ENCODE data around the gene RAB42.

The RAB42 gene

DNA sequence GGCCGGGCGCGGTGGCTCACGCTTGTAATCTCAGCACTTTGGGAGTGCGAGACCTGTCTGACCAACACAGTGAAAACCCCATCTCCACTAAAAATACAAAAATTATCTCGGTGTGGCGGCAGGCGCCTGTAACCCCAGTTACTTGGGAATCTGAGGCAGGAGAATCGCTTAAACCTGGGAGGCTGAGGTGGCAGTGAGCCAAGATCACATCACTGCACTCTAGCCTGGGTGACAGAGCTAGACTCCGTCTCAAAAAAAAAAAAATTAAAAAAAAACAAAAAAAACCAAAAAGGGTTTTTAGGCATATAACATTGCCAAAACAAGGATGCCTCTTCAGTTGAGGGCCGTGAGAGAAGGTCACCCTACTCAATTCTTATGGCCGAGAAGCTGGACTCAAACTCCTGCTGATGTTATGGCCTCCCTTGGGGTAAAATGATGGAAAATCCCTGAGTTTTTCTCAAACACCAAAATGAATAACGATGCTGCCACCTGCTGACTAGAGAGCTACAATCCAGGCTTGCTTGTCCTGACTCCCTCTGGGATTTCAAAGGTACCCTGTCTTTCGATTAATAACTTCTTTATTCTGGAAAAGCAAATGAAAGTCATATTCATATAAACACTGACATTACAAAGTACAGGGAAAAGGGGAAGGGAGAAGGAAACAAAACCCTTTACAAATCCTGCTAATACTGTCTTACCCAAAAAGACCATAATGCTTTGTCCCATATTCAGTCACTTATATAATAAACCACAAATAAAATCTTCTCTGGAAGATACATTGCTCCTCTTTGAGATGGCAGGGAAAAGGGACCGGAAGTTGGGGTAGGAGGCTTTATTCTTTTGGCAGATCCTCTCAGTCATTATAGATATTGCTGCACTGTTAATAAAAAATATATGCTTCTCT lies 10.7 kb downstream of the RAB42 start:
- H3K9ac ChIP-seq (ENCODE audit: low read length) = no peak overlapping the region
- H3F3A ChIP-seq (ENCODE audit: insufficient read depth) = 0 out of 2 replicates have a peak, but pooled peaks cover 4% of the 10 kb centered on the region
- H3K4me2 ChIP-seq (ENCODE audit: low read depth, low read length, poor library complexity, severe bottlenecking) = no peak overlapping the region
- no peaks in the 10 kb centered on the region for H3K36me3 ChIP-seq (ENCODE audit: low read length)
- no peaks in the 10 kb centered on the region for H3K27me3 ChIP-seq (ENCODE audit: low read length)
- H3K27ac ChIP-seq (ENCODE audit: low read depth, low read length) = no peak overlapping the region
- no peaks in the 10 kb centered on the region for H4K20me1 ChIP-seq (ENCODE audit: low read depth, low read length)
- TF ChIP-seq, protein P1, sequence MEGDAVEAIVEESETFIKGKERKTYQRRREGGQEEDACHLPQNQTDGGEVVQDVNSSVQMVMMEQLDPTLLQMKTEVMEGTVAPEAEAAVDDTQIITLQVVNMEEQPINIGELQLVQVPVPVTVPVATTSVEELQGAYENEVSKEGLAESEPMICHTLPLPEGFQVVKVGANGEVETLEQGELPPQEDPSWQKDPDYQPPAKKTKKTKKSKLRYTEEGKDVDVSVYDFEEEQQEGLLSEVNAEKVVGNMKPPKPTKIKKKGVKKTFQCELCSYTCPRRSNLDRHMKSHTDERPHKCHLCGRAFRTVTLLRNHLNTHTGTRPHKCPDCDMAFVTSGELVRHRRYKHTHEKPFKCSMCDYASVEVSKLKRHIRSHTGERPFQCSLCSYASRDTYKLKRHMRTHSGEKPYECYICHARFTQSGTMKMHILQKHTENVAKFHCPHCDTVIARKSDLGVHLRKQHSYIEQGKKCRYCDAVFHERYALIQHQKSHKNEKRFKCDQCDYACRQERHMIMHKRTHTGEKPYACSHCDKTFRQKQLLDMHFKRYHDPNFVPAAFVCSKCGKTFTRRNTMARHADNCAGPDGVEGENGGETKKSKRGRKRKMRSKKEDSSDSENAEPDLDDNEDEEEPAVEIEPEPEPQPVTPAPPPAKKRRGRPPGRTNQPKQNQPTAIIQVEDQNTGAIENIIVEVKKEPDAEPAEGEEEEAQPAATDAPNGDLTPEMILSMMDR (IDR thresholded peaks at IDR 0.05; ENCODE audit: insufficient read depth, low read length, poor library complexity, severe bottlenecking) = peak; percentile 42
- TF ChIP-seq EZH2phosphoT487 (conservative IDR thresholded peaks at IDR 0.05; ENCODE audit: low read length) = no peak
- H3K9me3 ChIP-seq (ENCODE audit: insufficient read depth, low read length) = no peaks in the 10 kb centered on the region
- no peak overlapping the region for H2AFZ ChIP-seq (ENCODE audit: low read depth, low read length, severe bottlenecking)
- H3K79me2 ChIP-seq (ENCODE audit: insufficient read depth, low read length) = no peaks in the 10 kb centered on the region
- no peaks in the 10 kb centered on the region for H3K9me2 ChIP-seq (replicated peaks; ENCODE audit: insufficient read depth, low read length)
- H3K4me3 ChIP-seq (ENCODE audit: insufficient read depth, low read length, poor library complexity, severe bottlenecking) = no peak overlapping the region

DNA sequence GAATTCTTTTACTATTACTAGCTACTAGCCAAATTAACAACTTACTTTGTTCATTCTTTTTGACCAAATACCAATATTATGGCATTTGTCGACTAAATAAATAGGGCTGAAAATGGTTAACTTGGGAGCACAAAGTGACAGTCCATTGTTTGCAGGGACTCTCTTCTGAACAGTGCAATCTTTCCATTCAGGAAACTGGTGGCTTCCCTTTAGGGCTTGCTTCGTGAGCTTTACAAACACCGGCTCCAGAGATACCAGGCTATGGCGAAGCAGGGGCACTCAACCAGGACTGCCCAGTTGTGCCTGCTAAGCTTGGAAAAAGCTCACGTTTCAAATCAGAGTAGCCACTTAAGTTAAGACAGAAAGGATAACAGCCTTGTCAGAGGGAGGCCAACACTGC lies 12.3 kb downstream of the RAB42 start:
- no peaks in the 10 kb centered on the region for H3K27me3 ChIP-seq (ENCODE audit: low read length)
- H3K4me2 ChIP-seq (ENCODE audit: low read depth, low read length, poor library complexity, severe bottlenecking) = no peak overlapping the region
- H4K20me1 ChIP-seq (ENCODE audit: low read depth, low read length) = no peaks in the 10 kb centered on the region
- no peaks in the 10 kb centered on the region for H3K79me2 ChIP-seq (ENCODE audit: insufficient read depth, low read length)
- H3K36me3 ChIP-seq (ENCODE audit: low read length) = no peaks in the 10 kb centered on the region
- no peak overlapping the region for H3K4me3 ChIP-seq (ENCODE audit: insufficient read depth, low read length, poor library complexity, severe bottlenecking)
- TF ChIP-seq, protein P1 (IDR thresholded peaks at IDR 0.05; ENCODE audit: insufficient read depth, low read length, poor library complexity, severe bottlenecking) = no peak
- TF ChIP-seq EZH2phosphoT487 (conservative IDR thresholded peaks at IDR 0.05; ENCODE audit: low read length) = no peak
- H3K9me2 ChIP-seq (replicated peaks; ENCODE audit: insufficient read depth, low read length) = no peaks in the 10 kb centered on the region
- H3F3A ChIP-seq (ENCODE audit: insufficient read depth) = 0 out of 2 replicates have a peak, but pooled peaks cover 4% of the 10 kb centered on the region
- no peak overlapping the region for H3K9ac ChIP-seq (ENCODE audit: low read length)
- H3K9me3 ChIP-seq (ENCODE audit: insufficient read depth, low read length) = no peaks in the 10 kb centered on the region
- H3K27ac ChIP-seq (ENCODE audit: low read depth, low read length) = no peak overlapping the region
- no peak overlapping the region for H2AFZ ChIP-seq (ENCODE audit: low read depth, low read length, severe bottlenecking)

DNA sequence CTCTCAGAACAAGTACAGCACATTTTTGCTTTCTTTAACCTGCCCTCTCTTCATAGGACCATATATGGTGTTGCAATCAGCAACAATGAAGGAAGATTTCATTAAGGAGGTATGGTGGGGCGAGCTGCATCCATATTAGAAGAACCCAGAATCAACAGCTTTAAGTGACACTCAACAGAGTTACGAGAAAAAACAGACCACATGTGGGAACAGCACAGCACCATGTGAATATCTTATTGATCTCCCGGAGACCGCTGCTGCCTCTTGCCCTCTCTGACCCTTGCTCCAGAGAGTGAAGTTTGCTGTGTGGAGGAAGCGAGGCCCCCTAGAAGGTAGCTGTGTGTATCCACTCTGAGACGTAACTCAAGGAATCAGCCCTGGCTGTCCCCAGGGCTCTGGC lies 12.9 kb downstream of the RAB42 start:
- Histone ChIP-seq H3K36me3 (ENCODE audit: low read length) (no peaks in the 10 kb centered on the region), H3K9me2 (replicated peaks; ENCODE audit: insufficient read depth, low read length) (no peaks in the 10 kb centered on the region), H2AFZ (ENCODE audit: low read depth, low read length, severe bottlenecking) (no peak overlapping the region), H3K4me2 (ENCODE audit: low read depth, low read length, poor library complexity, severe bottlenecking) (no peak overlapping the region), H3K27me3 (ENCODE audit: low read length) (no peaks in the 10 kb centered on the region), H3K27ac (ENCODE audit: low read depth, low read length) (no peak overlapping the region), H3F3A (ENCODE audit: insufficient read depth) (0 out of 2 replicates have a peak, but pooled peaks cover 4% of the 10 kb centered on the region), H3K79me2 (ENCODE audit: insufficient read depth, low read length) (no peaks in the 10 kb centered on the region), H3K9me3 (ENCODE audit: insufficient read depth, low read length) (no peaks in the 10 kb centered on the region), H4K20me1 (ENCODE audit: low read depth, low read length) (no peaks in the 10 kb centered on the region), H3K4me3 (ENCODE audit: insufficient read depth, low read length, poor library complexity, severe bottlenecking) (no peak overlapping the region), H3K9ac (ENCODE audit: low read length) (no peak overlapping the region)
- TF ChIP-seq, protein P1 (IDR thresholded peaks at IDR 0.05; ENCODE audit: insufficient read depth, low read length, poor library complexity, severe bottlenecking) = no peak
- TF ChIP-seq EZH2phosphoT487 (conservative IDR thresholded peaks at IDR 0.05; ENCODE audit: low read length) = no peak
